Iris pigment epithelial cell (primary cell): ENCODE measurements around the gene SUPT20HL1.
"Not testable (repeated sequence)": the region's sequence is repeated elsewhere in the genome, so short reads cannot be mapped to it uniquely, and the experiment has no call there.

Experiments
- DNase-seq: peaks from one replicate; pipeline ENCODE4 v3.0.0-alpha.2; 2011; ENCODE audit warnings: low read depth

The SUPT20HL1 gene

GRCh38 chrX:24360272-24360671, at the start of gene SUPT20HL1:
TSS of gene SUPT20HL1 (plus strand) at chrX:24360639. CDS start at chrX:24362761, 2,122 bp downstream.
- no peak for DNase-seq

DNA sequence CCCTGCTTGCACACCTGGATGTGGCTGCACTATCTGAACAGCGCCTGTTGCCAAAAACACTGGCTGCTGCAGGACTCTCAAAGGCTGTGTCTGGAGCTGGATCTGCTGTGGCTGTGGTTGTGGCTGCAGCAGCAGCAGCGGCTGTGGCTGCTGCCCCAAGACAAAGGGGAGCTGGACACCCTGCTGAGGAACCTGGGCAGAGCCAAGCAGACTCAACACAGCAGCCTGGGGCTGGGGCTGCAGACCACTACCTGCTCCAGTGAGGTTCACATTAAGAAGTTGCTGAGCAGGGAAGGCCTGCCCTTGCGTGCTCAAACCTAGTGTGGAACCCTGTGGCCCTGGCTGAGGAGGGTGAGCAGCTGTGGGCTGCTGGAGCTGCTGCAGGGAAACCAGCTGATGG, 49.5 kb upstream of the SUPT20HL1 start:
- not testable (repeated sequence) for DNase-seq

DNA sequence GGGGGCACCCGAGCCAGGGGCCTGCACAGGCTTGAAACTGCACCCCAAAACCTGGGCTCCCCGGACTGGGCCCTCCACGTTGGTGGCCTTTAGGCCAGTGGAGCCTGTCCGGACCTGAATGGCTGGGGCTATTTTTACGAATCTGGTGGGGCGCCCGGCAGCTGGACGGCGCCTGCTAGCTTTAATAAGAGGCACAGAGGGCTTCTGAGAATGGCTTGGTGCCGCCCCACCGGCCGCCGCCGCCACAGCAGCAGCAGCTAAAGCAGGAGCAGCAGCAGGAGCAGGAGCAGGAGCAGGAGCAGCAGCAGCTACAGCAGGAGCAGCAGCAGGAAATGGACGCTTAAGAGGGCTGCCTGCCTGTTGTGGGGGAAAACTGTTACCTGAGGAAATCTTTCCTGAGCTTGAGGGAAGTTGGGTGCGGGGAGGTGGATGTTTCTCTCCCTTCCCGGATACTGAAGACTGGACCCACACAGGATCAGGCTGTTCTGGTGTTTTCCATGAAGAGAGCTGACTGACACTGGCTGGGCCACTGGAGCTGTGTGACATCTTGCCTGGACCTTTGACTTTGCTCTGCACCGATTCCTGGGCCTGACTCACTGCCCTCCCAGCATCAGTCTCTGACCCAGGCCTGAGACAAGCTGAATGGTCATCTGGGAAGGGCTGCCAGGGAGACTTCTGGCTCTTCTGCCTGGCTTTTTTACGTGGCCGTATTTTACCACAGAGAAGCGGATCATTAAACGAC, 48.8 kb upstream of the SUPT20HL1 start:
- DNase-seq: not testable (repeated sequence)

GRCh38 chrX:24312249-24312607, 48.2 kb upstream of the SUPT20HL1 start:
- not testable (repeated sequence) for DNase-seq

GRCh38 chrX:24314019-24314635, 46.3 kb upstream of the SUPT20HL1 start, which contains the start of gene SUPT20HL2:
TSS of gene SUPT20HL2 (minus strand) at chrX:24314069. CDS start at chrX:24313315, 754 bp downstream.
- no peak for DNase-seq

DNA sequence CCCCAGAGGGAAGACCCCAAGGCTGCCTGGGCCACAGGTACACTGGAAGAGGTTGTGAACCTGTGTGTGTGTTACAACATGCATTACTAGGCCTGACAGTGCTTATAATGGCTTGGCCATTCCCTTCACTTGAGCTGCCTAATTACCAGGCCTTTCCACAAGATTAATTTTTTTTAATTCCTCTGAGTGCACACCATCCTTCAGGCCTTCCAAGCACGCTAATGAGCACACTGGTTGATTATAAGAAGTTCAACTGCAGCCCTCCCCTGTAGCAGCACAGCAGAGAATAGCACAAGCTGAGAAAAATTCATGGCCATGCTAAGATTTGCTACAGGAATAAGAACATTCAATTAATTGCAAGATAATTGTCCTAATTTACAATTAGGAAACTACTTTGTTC, 44.3 kb upstream of the SUPT20HL1 start:
- no peak for DNase-seq

DNA sequence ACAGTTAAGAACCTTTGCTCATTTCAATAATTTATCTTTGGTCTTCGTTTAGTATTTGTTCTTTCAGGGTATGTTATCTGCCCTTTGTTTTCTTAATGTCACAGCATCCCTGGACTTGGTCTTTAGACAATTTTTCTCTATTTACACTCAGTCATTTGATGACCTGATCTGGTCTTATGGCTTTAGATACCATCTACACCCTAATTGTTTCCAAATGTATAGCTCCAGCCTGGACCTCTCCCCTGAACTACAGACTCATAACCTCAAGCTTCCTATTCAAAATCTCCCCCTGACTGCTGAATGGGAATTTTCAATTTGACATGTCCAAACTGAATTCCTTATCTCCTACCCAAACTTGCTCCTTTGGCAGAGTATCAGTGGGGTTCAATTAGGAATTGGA, 42.9 kb upstream of the SUPT20HL1 start:
- no peak for DNase-seq

DNA sequence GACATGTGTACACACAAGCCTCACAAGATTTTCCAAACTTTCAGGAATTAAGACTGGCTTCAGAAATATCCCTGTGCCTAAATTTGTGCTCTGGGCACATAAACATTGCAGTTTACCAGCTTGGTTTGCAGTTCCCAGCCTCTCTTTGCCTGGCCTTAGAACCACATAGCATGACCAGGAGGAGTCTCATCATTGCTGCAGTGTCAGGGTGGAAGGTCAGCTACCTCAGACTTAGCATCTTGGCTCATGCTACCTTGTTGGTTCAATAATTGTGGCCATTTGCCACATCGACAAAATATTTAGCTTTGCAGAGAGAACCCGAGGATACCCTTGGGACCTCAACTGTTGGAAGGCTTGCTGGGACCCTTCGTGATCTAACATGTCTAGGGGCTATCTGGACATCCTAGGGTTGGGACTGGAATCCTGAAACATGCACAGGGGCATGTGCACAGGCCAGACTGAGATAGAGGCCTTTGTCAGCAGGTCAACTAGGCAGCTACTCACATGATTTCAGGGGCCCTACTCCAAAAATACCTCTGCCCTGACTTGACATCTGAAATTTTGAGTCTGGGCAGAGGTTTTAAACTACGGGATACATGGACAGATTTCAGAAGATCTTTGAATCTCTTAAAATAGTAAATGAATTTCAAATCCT, 38.6 kb upstream of the SUPT20HL1 start:
- DNase-seq: no peak

DNA sequence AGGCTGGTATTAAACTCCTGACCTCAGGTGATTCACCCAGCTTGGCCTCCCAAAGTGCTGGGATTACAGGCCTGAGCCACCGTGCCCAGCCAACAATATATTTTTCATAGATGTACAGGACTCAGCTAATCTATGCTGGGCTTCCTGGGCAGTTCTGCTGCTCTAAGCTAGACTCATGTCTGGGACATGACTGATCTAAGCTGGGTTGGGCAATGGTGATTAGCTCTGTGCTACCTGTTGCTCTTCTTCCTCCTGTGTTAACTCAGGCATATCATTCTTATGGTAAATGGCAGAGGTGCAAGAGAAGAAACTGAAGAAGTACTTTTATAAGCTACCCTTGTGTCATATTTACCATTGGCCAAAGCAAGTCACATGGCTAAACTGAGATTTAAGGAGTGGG, 35.2 kb upstream of the SUPT20HL1 start:
- DNase-seq: no peak

DNA sequence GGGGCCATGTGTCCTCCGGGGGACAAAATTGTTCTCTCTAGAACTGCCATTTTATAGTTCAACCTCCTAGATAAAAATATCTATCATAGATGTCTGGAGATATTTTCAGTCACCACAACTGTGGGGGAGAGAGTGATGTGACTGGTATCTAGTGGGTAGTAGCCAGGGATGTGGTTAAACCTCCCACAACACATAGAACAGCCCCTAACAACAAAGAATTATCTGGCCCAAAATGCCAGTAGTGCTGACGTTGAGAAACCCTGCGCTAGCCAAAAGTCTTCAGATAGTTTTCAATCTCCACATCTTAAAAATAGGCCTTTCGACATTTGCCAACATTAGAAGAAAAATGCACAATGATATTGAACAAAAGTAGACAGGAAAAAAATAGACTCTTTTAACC, 27.6 kb upstream of the SUPT20HL1 start:
- DNase-seq: peak; percentile 20

- DNase-seq: peak; percentile 11
Measured at GRCh38 chrX:24333371-24333770, 27.1 kb upstream of the SUPT20HL1 start.

DNA sequence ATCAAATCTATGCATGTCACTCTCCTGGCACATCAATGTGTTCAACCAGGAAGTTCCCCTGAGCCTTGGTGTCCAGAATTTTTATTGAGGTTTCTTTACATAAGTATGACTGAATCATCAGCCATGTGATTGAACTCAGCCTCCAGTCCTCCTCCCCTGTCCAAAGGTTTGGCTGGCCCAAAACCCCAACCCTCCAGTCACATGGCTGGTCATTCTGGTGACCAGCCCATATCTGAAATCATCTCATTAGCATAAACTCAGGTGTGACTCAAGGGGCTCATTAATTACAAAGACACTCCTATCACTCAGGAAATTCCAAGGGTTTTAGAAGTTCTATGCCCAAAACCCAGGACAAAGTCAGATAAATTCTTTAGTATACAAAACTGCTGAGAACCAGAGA, 26.0 kb upstream of the SUPT20HL1 start:
- peak; percentile 34 for DNase-seq

- no peak for DNase-seq
Measured at GRCh38 chrX:24335871-24336270, 24.6 kb upstream of the SUPT20HL1 start.

GRCh38 chrX:24339911-24340310, 20.5 kb upstream of the SUPT20HL1 start:
- peak; percentile 27 for DNase-seq

- DNase-seq: peak; percentile 9
Measured at GRCh38 chrX:24340501-24340900, 19.9 kb upstream of the SUPT20HL1 start.

- DNase-seq: peak; percentile 73
Measured at GRCh38 chrX:24341795-24342194, 18.6 kb upstream of the SUPT20HL1 start.

- no peak for DNase-seq
Measured at GRCh38 chrX:24343719-24344118, 16.7 kb upstream of the SUPT20HL1 start.

GRCh38 chrX:24347881-24348280, 12.6 kb upstream of the SUPT20HL1 start:
- no peak for DNase-seq

GRCh38 chrX:24350217-24350616, 10.2 kb upstream of the SUPT20HL1 start:
- no peak for DNase-seq

DNA sequence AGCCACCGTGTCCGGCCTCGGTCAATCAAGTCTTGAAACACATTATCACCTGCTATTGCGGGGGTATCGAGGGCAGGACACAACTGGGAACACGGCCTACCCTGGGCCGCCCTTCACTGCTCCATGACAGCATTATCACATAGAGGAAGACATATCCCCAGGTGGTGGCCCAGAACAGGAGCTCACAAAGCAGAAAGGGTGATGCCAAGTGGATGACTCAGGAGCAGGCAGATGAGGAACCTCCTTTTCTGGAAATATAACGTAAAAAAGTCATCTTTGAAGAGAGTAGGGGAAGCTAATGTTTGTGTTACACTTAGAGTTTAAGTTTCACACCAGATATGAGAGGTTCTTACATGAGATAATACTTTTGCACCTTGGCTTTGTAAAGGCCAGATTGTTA, 5.3 kb upstream of the SUPT20HL1 start:
- no peak for DNase-seq

- DNase-seq: peak; percentile 47
Measured at GRCh38 chrX:24357106-24357505, 3.3 kb upstream of the SUPT20HL1 start.

DNA sequence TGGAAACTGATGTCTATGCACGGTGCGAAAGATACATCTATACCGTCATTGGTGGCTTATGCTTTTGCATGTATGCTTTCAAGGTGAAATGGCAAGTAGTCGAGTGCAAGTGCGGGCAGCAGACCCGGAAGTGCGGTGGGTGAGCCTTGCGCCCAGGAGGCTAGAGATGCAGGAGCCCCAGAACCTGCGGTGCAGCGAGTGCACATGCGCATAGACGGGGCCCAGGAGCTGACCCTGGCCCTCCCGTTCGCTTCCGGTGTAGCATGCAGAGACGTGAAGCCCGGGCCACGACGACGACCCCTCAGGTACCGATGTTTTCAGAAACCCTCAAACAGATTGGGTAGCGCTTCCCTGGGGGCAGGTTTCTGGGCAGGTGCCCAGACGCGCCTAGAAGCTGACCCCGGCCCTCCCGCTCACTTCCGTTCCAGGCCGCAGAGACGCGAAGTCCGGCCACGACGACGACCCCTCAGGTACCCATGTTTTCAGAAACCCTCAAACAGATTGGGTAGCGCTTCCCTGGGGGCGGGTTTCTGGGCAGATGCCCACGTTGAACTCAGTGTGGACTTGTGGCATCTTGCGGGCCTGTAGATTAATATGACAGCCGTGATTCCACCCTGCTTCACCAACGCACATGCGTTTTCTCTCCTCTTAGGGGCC, 1.8 kb downstream of the SUPT20HL1 start:
- DNase-seq: not testable (repeated sequence)
